ENCODE measurements around the gene GPRC5A.
"Not testable (repeated sequence)": the region's sequence is repeated elsewhere in the genome, so short reads cannot be mapped to it uniquely, and the experiment has no call there.

GPRC5A gene

DNA sequence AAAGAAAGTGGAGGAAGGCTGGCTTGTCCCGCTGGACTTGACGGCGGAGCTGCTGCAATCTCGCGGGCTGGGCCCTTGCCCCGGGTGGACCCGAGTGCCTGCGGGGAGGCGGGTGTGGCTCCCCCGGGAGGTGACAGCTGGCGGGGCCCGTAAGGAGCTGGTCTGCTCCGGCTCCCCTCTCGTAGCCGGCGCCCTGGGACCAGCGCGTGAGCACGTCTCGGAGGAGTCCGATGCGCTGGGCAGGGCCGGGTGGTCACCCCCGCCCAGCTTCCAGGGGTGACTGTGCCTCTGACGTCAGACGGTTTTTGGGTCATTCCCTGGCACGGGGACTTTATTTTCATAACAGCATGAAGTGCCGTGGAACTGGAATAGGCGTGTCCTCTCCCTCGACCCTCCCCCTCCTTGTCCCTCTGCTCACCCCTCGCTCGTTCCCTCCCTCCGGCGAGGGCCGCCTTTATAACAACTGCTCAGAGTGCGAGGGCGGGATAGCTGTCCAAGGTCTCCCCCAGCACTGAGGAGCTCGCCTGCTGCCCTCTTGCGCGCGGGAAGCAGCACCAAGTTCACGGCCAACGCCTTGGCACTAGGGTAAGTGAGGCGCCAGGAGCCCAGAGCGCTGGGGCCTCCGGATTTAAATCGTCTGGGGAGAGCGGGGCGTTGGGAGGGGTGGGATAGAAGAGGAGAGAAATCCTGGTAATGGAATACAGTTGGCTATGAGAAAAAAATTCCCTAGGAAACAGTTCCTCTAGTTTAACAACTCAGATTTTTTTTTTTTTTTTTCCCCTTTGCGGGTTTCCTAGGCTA is at the start of gene GPRC5A:
TSS of gene GPRC5A (plus strand) at position 483 of the 801 bp plus-strand sequence. CDS start 16,688 bp downstream, outside the sequence.
- DNase-seq: peak; percentile 49

- DNase-seq: no peak
Measured at GRCh38 chr12:12845794-12846243, 45.5 kb upstream of the GPRC5A start.

- not testable (repeated sequence) for DNase-seq
Measured at GRCh38 chr12:12846780-12847179, 44.6 kb upstream of the GPRC5A start.

GRCh38 chr12:12853435-12853834 is 37.9 kb upstream of the GPRC5A start:
- DNase-seq: no peak

DNA sequence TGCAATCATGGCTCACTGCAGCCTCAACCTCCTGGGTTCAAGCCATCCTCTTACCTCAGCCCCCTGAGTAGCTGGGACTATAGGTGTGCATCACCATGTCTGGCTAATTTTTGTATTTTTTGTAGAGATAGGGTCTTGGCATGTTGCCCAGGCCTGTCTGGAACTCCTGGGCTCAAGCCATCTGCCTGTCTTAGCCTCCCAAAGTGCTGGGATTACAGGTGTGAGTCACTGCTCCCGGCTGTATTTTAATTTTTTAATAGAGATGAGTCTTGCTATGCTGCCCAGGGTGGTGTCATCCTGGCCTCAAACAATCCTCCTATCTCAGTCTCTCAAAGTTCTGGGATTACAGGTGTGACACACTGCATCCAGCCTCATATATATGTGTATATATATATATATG is 31.7 kb upstream of the GPRC5A start:
- DNase-seq: no peak

- DNase-seq: no peak
Measured at GRCh38 chr12:12864243-12864642, 27.1 kb upstream of the GPRC5A start.

- no peak for DNase-seq
Measured at GRCh38 chr12:12868477-12869235, 22.7 kb upstream of the GPRC5A start.

GRCh38 chr12:12870465-12870864 is 20.9 kb upstream of the GPRC5A start:
- DNase-seq: no peak

- no peak for DNase-seq
Measured at GRCh38 chr12:12871587-12872138, 19.7 kb upstream of the GPRC5A start.

- no peak for DNase-seq
Measured at GRCh38 chr12:12872139-12872933, 19.0 kb upstream of the GPRC5A start.

- DNase-seq: no peak
Measured at GRCh38 chr12:12872934-12873275, 18.5 kb upstream of the GPRC5A start.

- DNase-seq: no peak
Measured at GRCh38 chr12:12874029-12874428, 17.3 kb upstream of the GPRC5A start.

DNA sequence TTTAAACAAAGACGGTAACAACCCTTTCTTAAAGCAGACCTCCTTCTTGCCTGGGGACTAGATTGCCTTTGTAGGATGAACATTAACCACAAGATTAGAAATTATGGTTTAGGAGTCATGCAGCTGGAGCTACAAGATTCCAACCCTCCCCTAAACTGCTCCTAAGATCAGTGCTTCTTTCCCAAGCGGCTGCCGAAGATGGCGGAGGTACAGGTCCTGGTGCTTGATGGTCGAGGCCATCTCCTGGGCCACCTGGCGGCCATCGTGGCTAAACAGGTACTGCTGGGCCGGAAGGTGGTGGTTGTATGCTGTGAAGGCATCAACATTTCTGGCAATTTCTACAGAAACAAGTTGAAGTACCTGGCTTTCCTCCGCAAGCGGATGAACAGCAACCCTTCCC is 16.1 kb upstream of the GPRC5A start:
- DNase-seq: not testable (repeated sequence)

GRCh38 chr12:12877153-12877768 is 14.1 kb upstream of the GPRC5A start:
- no peak for DNase-seq

GRCh38 chr12:12877781-12878455 is 13.4 kb upstream of the GPRC5A start:
- no peak for DNase-seq

GRCh38 chr12:12880537-12880936 is 10.8 kb upstream of the GPRC5A start:
- DNase-seq: no peak

DNA sequence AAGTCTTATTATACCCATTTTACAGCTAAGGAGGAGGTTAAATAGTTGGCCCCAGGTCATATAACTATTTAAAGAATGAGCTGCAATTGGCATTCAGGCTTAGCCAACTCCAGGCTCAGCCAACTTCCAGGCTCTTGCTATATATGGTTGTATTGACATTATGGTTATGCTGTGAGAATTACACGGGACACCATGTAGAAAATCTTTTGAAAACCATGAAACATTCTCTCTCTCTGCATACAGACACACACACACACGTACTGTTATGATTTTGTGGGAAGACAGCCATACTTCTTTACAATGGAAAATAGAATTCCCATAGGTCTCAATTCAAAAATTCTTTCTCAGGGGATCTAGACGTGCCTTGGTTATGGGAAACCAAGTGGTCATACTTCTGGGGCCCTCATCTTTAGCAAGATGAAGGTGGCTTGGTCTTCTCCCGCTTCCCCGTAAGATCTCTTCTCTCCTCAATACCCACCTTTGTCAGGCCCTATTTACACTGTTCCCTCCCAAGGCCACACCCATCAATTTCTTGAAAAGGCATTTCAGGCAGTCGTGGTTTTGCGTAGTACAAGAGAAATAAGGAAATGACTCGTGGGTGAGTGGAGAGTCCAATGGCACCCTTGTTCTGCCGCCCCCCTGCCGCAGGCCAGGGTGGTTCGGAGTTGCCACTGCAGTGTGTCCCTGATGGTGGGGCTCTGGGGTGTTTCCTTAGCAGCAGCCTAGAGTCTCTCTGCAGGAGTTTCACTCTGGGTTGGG is 10.0 kb upstream of the GPRC5A start:
- DNase-seq: no peak

DNA sequence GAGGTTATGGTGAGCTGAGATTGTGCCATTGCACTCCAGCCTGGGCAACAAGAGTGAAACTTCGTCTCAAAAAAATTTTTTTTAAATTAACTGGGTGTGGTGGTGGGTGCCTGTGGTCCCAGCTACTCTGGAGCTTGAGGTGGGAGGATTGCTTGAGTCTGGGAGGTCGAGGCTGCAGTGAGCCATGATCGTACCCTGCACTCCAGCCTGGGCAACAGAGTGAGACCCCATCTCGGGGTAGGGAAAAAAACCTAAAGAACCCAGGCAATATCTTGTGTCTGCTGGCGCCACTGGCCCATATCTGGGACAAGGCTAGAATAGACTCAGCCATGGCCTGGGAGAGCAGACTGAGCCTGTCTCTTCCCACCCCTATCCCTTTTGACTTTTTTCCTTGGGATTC is 9.1 kb upstream of the GPRC5A start:
- DNase-seq: no peak

DNA sequence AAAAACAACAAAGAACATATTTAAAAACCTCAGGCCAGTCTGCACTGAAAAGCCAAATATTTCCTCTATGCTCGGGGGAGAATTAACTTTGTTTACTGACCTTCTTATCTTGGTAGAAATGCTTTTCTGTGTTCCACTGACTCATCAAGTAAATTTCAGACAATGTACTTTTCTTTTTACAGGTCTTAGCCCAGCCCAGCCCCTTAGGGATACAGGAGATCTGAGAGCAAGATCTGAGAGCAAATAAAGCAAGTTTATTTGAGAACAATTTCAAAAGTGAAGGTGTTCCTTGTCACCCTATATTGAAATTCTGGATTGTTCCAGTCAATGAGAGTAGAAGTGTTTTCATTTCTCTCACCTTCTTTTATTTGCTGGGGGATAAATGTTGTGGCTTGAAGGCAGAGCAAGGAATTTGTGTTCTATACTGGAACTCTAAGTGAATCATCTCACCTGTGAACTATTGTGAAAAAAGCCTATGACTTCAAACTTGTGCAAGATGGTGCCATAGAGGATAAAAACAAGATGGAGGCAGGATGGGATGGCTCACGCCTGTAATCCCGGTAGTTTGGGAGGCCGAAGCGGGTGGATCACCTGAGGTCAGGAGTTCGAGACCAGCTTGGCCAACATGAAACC is 7.9 kb upstream of the GPRC5A start:
- DNase-seq: no peak

DNA sequence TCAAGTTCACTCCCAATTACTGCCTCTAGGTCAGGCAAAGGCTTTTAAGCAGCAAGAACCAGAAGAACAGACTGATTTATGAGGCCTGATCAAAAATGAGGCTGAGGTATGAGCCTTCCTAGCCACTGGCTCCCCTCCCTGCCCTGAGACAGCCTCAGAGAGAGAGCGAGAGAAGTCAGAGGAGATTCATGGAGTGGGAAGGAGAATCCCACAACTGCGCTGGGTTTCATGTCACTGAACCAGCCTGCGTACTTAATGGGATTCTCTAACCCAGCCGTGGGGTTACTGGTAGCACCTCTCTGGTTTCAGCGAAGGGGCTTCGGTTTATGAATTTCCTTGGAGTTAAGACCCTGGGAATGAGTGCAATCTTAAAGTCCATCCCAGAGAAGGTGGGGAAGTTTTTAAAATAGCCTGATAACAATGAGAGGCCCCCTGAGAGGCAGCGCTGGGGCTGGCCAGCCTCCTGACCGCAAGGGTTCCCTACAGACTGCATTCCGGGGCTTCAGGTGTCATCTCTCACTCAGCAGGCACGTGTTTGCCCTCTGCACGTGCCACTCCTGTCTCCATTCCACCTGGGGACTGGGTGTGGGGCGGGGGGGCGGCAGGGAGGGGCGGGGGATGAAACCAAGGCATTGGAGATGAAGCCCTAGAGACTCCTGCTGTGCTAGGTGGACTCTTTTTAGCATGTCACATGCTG is 6.1 kb upstream of the GPRC5A start:
- DNase-seq: no peak
